Measurements from ENCODE around the gene TMEM200A. TPM values are rescaled to one million over a fixed set of nuclear protein-coding genes. Genes with fewer than 3 reads are reported as not detected.
A peak's percentile ranks its signal among the peaks of the same experiment; 100 is the strongest.

The TMEM200A gene
- total RNA-seq, 1 experiment from 2014 or later, result 0.40 TPM

- Histone ChIP-seq H3K27ac (ENCODE audit: low read length) (no peak overlapping the region), H2AFZ (ENCODE audit: low read length) (no peak overlapping the region), H3F3A (ENCODE audit: low read length, unreplicated experiment) (no peaks in the 10 kb centered on the region), H3K9ac (ENCODE audit: low read length) (no peak overlapping the region), H3K4me3 (ENCODE audit: low read length) (no peak overlapping the region), H3K9me2 (replicated peaks; ENCODE audit: low read length) (no peaks in the 10 kb centered on the region), H3K27me3 (ENCODE audit: low read length) (no peaks in the 10 kb centered on the region), H3K4me1 (ENCODE audit: insufficient read depth, low read length) (no peaks in the 10 kb centered on the region), H3K36me3 (ENCODE audit: low read depth, low read length) (no peaks in the 10 kb centered on the region), H4K20me1 (ENCODE audit: low read length) (no peaks in the 10 kb centered on the region), H3K79me2 (ENCODE audit: low read length) (no peaks in the 10 kb centered on the region), H3K4me2 (ENCODE audit: low read length) (no peak overlapping the region), H3K9me3 (ENCODE audit: low read length) (no peaks in the 10 kb centered on the region)
- no peak for DNase-seq
- TF ChIP-seq EZH2phosphoT487 (IDR thresholded peaks at IDR 0.05; ENCODE audit: borderline replicate concordance, low read length), result no peak
- TF ChIP-seq CTCF (conservative IDR thresholded peaks at IDR 0.05; ENCODE audit: low read depth, low read length), result no peak
- no peak for TF ChIP-seq EZH2 (IDR thresholded peaks at IDR 0.05; ENCODE audit: low read length, unreplicated experiment)
- intact Hi-C loops (cut with micrococcal nuclease), result no loop called here
- ChIA-PET POLR2A (ENCODE audit: unreplicated experiment) (no interaction called here), CTCF (no interaction called here)
- ATAC-seq, result no peak
- no TSS peak for BruUV-seq (replicated peaks)
These were observed 101.6 kb downstream of the TMEM200A start for GRCh38 chr6:130467146-130468050.

GRCh38 chr6:130470766-130471165, 104.9 kb downstream of the TMEM200A start:
- Histone ChIP-seq H3K27me3 (ENCODE audit: low read length) (no peaks in the 10 kb centered on the region), H3K9me3 (ENCODE audit: low read length) (no peaks in the 10 kb centered on the region), H3K9me2 (replicated peaks; ENCODE audit: low read length) (no peaks in the 10 kb centered on the region), H3K4me3 (ENCODE audit: low read length) (no peak overlapping the region), H3K4me2 (ENCODE audit: low read length) (no peak overlapping the region), H3K9ac (ENCODE audit: low read length) (no peak overlapping the region), H3K79me2 (ENCODE audit: low read length) (no peaks in the 10 kb centered on the region), H2AFZ (ENCODE audit: low read length) (no peak overlapping the region), H3K4me1 (ENCODE audit: insufficient read depth, low read length) (peaks cover 11% of the 10 kb centered on the region), H4K20me1 (ENCODE audit: low read length) (no peaks in the 10 kb centered on the region), H3K36me3 (ENCODE audit: low read depth, low read length) (no peaks in the 10 kb centered on the region), H3F3A (ENCODE audit: low read length, unreplicated experiment) (no peaks in the 10 kb centered on the region), H3K27ac (ENCODE audit: low read length) (no peak overlapping the region)
- TF ChIP-seq CTCF (conservative IDR thresholded peaks at IDR 0.05; ENCODE audit: low read depth, low read length) (no peak), EZH2 (IDR thresholded peaks at IDR 0.05; ENCODE audit: low read length, unreplicated experiment) (no peak), EZH2phosphoT487 (IDR thresholded peaks at IDR 0.05; ENCODE audit: borderline replicate concordance, low read length) (no peak)
- ChIA-PET POLR2A (ENCODE audit: unreplicated experiment) (no interaction called here), CTCF (no interaction called here)
- DNase-seq, result no peak
- no TSS peak for BruUV-seq (replicated peaks)
- no peak for ATAC-seq
- intact Hi-C loops (cut with micrococcal nuclease), result no loop called here

GRCh38 chr6:130473886-130474285, 108.1 kb downstream of the TMEM200A start:
- Histone ChIP-seq H4K20me1 (ENCODE audit: low read length) (no peaks in the 10 kb centered on the region), H3K9me3 (ENCODE audit: low read length) (no peaks in the 10 kb centered on the region), H3K9ac (ENCODE audit: low read length) (no peak overlapping the region), H2AFZ (ENCODE audit: low read length) (no peak overlapping the region), H3K79me2 (ENCODE audit: low read length) (no peaks in the 10 kb centered on the region), H3K4me3 (ENCODE audit: low read length) (no peak overlapping the region), H3K9me2 (replicated peaks; ENCODE audit: low read length) (no peaks in the 10 kb centered on the region), H3K4me1 (ENCODE audit: insufficient read depth, low read length) (peaks cover 11% of the 10 kb centered on the region), H3F3A (ENCODE audit: low read length, unreplicated experiment) (no peaks in the 10 kb centered on the region), H3K27me3 (ENCODE audit: low read length) (no peaks in the 10 kb centered on the region), H3K27ac (ENCODE audit: low read length) (peak overlapping the region; percentile 28; the same call in 1 of the 2 replicates), H3K36me3 (ENCODE audit: low read depth, low read length) (no peaks in the 10 kb centered on the region), H3K4me2 (ENCODE audit: low read length) (peak overlapping the region; percentile 28; the same call in 1 of the 2 replicates)
- DNase-seq, result peak; percentile 90
- CTCF ChIA-PET, result interaction anchor here (0.6 kb wide), 1 partner anchor 234 kb away, joined by 3 read pairs; no protein-coding TSS in a partner anchor
- POLR2A ChIA-PET (ENCODE audit: unreplicated experiment), result no interaction called here
- peak; percentile 90 for ATAC-seq
- intact Hi-C loops (cut with micrococcal nuclease), result no loop called here
- no TSS peak for BruUV-seq (replicated peaks)
- no peak for TF ChIP-seq CTCF (conservative IDR thresholded peaks at IDR 0.05; ENCODE audit: low read depth, low read length)
- TF ChIP-seq EZH2 (IDR thresholded peaks at IDR 0.05; ENCODE audit: low read length, unreplicated experiment), result no peak
- TF ChIP-seq EZH2phosphoT487 (IDR thresholded peaks at IDR 0.05; ENCODE audit: borderline replicate concordance, low read length), result no peak
